Progenitor cell of endocrine pancreas (in vitro differentiated cells): Measurements from ENCODE around the gene ITGB7. TPM values are rescaled to one million over a fixed set of nuclear protein-coding genes. Genes with fewer than 3 reads are reported as not detected.

ENCODE experiments used
- DNase-seq: peaks from one replicate; pipeline ENCODE4 v3.0.0; 2021; ENCODE audit warnings: low spot score; ENCODE audit not compliant: unreplicated experiment
- H3K27ac Mint-ChIP-seq: 2 replicates; pipeline ENCODE4 v1.8.0; 2021; ENCODE audit warnings: mild to moderate bottlenecking, moderate library complexity, mixed read lengths
- H3K27me3 Mint-ChIP-seq: 2 replicates; pipeline ENCODE4 v1.8.0; 2021; ENCODE audit warnings: mixed read lengths
- H3K36me3 Mint-ChIP-seq: 2 replicates; pipeline ENCODE4 v1.8.0; 2022; ENCODE audit warnings: mixed read lengths; ENCODE audit not compliant: insufficient read depth
- H3K4me1 Mint-ChIP-seq: 2 replicates; pipeline ENCODE4 v1.8.0; 2021; ENCODE audit warnings: low read depth, mixed read lengths
- H3K4me3 Mint-ChIP-seq: 2 replicates; pipeline ENCODE4 v1.8.0; 2021; ENCODE audit warnings: low read depth, mild to moderate bottlenecking, moderate library complexity, mixed read lengths
- H3K9me3 Mint-ChIP-seq: 2 replicates; pipeline ENCODE4 v1.8.0; 2021; ENCODE audit warnings: low read depth, mixed read lengths
- CTCF ChIP-seq: fragments of 200-600 bp; sonication (generic); IDR thresholded peaks from one replicate; pipeline ENCODE4 v1.5.0; 2021; ENCODE audit warnings: antibody characterized with exemption, mild to moderate bottlenecking; ENCODE audit not compliant: unreplicated experiment
- total RNA-seq: library from RNA; stranded (reverse); gene quantifications from 2 replicates; pipeline ENCODE4 v1.2.1, GENCODE V29; 2021

The ITGB7 gene
- total RNA-seq, 1 donor from 2014 or later, result 0.29 TPM

- Mint-ChIP-seq H3K9me3 (no peaks in the 10 kb centered on the region), H3K36me3 (no peaks in the 10 kb centered on the region), H3K4me1 (no peaks in the 10 kb centered on the region), H3K27me3 (peaks cover 36% of the 10 kb centered on the region), H3K27ac (no peak overlapping the region), H3K4me3 (no peak overlapping the region)
- no peak for TF ChIP-seq CTCF
- no peak for DNase-seq
Observed at GRCh38 chr12:53201177-53201541, 5.9 kb downstream of the ITGB7 start.

GRCh38 chr12:53200458-53201176 is 6.4 kb downstream of the ITGB7 start:
- Mint-ChIP-seq H3K27me3 (peaks cover 38% of the 10 kb centered on the region), H3K9me3 (no peaks in the 10 kb centered on the region), H3K4me1 (no peaks in the 10 kb centered on the region), H3K36me3 (no peaks in the 10 kb centered on the region), H3K4me3 (no peak overlapping the region), H3K27ac (no peak overlapping the region)
- no peak for TF ChIP-seq CTCF
- no peak for DNase-seq

GRCh38 chr12:53200107-53200457 is 7.0 kb downstream of the ITGB7 start:
- no peak overlapping the region for H3K27ac Mint-ChIP-seq
- no peak for TF ChIP-seq CTCF
- H3K9me3 Mint-ChIP-seq, result no peaks in the 10 kb centered on the region
- peaks cover 44% of the 10 kb centered on the region for H3K27me3 Mint-ChIP-seq
- H3K36me3 Mint-ChIP-seq, result no peaks in the 10 kb centered on the region
- DNase-seq, result no peak
- H3K4me3 Mint-ChIP-seq, result no peak overlapping the region
- H3K4me1 Mint-ChIP-seq, result no peaks in the 10 kb centered on the region

- Mint-ChIP-seq H3K36me3 (no peaks in the 10 kb centered on the region), H3K4me3 (no peak overlapping the region), H3K4me1 (no peaks in the 10 kb centered on the region), H3K27me3 (peaks cover 46% of the 10 kb centered on the region), H3K27ac (no peak overlapping the region), H3K9me3 (no peaks in the 10 kb centered on the region)
- no peak for DNase-seq
- TF ChIP-seq CTCF, result no peak
Observed at GRCh38 chr12:53199700-53200099, 7.4 kb downstream of the ITGB7 start.

- H3K27me3 Mint-ChIP-seq, result peaks cover 54% of the 10 kb centered on the region
- no peaks in the 10 kb centered on the region for H3K9me3 Mint-ChIP-seq
- no peak for DNase-seq
- no peaks in the 10 kb centered on the region for H3K4me1 Mint-ChIP-seq
- no peak for TF ChIP-seq CTCF
- no peak overlapping the region for H3K4me3 Mint-ChIP-seq
- no peak overlapping the region for H3K27ac Mint-ChIP-seq
- H3K36me3 Mint-ChIP-seq, result no peaks in the 10 kb centered on the region
Observed at GRCh38 chr12:53198486-53199110, 8.5 kb downstream of the ITGB7 start.
